HG02970 (cell line): Measurements from ENCODE around the gene SRGAP1.
"Not testable (repeated sequence)": the region's sequence is repeated elsewhere in the genome, so short reads cannot be mapped to it uniquely, and the experiment has no call there.

Source experiments
- ATAC-seq: cut with Tn5 transposase; IDR thresholded peaks from one replicate; pipeline ENCODE4 v1.9.1; 2021; ENCODE audit warnings: mild to moderate bottlenecking, moderate library complexity, moderate number of reproducible peaks; ENCODE audit not compliant: unreplicated experiment, low FRiP score

The SRGAP1 gene

GRCh38 chr12:64029013-64029857, 184.7 kb downstream of the SRGAP1 start:
- no peak for ATAC-seq

- no peak for ATAC-seq
Measured at GRCh38 chr12:64030155-64030554, 185.7 kb downstream of the SRGAP1 start.

- ATAC-seq, result not testable (repeated sequence)
Measured at GRCh38 chr12:64034056-64034455, 189.6 kb downstream of the SRGAP1 start.

GRCh38 chr12:64034901-64035576, 190.5 kb downstream of the SRGAP1 start:
- no peak for ATAC-seq

GRCh38 chr12:64036414-64036813, 191.9 kb downstream of the SRGAP1 start:
- no peak for ATAC-seq

- ATAC-seq, result no peak
Measured at GRCh38 chr12:64039281-64039871, 194.9 kb downstream of the SRGAP1 start.

GRCh38 chr12:64042911-64043310, 198.4 kb downstream of the SRGAP1 start:
- no peak for ATAC-seq

- no peak for ATAC-seq
Measured at GRCh38 chr12:64044191-64044590, 199.7 kb downstream of the SRGAP1 start.

GRCh38 chr12:64051057-64051456, 206.6 kb downstream of the SRGAP1 start:
- ATAC-seq, result no peak

- ATAC-seq, result no peak
Measured at GRCh38 chr12:64053117-64053516, 208.6 kb downstream of the SRGAP1 start.

- no peak for ATAC-seq
Measured at GRCh38 chr12:64054079-64054520, 209.6 kb downstream of the SRGAP1 start.

GRCh38 chr12:64056741-64057140, 212.2 kb downstream of the SRGAP1 start:
- no peak for ATAC-seq

- ATAC-seq, result no peak
Measured at GRCh38 chr12:64057706-64058105, 213.2 kb downstream of the SRGAP1 start.

- no peak for ATAC-seq
Measured at GRCh38 chr12:64058541-64059265, 214.2 kb downstream of the SRGAP1 start.

GRCh38 chr12:64059685-64060084, 215.2 kb downstream of the SRGAP1 start:
- ATAC-seq, result no peak

GRCh38 chr12:64061868-64062375, 217.4 kb downstream of the SRGAP1 start:
- ATAC-seq, result no peak

GRCh38 chr12:64063121-64063520, 218.6 kb downstream of the SRGAP1 start:
- ATAC-seq, result no peak

GRCh38 chr12:64064240-64064639, 219.7 kb downstream of the SRGAP1 start:
- no peak for ATAC-seq

- no peak for ATAC-seq
Measured at GRCh38 chr12:64064706-64065105, 220.2 kb downstream of the SRGAP1 start.

GRCh38 chr12:64065881-64066451, 221.5 kb downstream of the SRGAP1 start:
- no peak for ATAC-seq
